Thyroid gland (tissue), 4 donors: ENCODE results near the gene STAC2. TPM values are rescaled to one million over a fixed set of nuclear protein-coding genes. Genes with fewer than 3 reads are reported as not detected.
A peak's percentile ranks its signal among the peaks of the same experiment; 100 is the strongest.

Source experiments
- DNase-seq, 2 donors: peaks; one replicate each; pipeline ENCODE4 v3.0.0-alpha.2; 2019
- H3K27ac ChIP-seq, 3 donors: fragments of 200-600 bp; sonication (generic); 1 replicate in 2 of 3; 2 replicates in 1 of 3; pipeline ENCODE4 v1.5.1; 2016 to 2019; ENCODE audit warnings: mild to moderate bottlenecking in 1 of 3, moderate library complexity in 1 of 3
- H3K27me3 ChIP-seq: fragments of 200-600 bp; sonication (generic); one replicate; pipeline ENCODE4 v1.5.1; 2019
- H3K36me3 ChIP-seq, 2 donors: fragments of 200-600 bp; sonication (generic); one replicate each; pipeline ENCODE4 v1.5.1; 2016 to 2019
- H3K4me1 ChIP-seq, 2 donors: fragments of 200-600 bp; sonication (generic); one replicate each; pipeline ENCODE4 v1.5.1; 2017 to 2019
- H3K4me3 ChIP-seq, 3 donors: fragments of 200-600 bp; sonication (generic); replicated peaks in 1 of 3; 1 replicate in 2 of 3; 2 replicates in 1 of 3; pipeline ENCODE4 v1.5.1; 2016; ENCODE audit warnings: mild to moderate bottlenecking in 1 of 3
- H3K9me3 ChIP-seq: fragments of 200-600 bp; sonication (generic); one replicate; pipeline ENCODE4 v1.5.1; 2017
- CTCF ChIP-seq, 6 experiments: fragments of 200-600 bp in 3 of 6; fragments of 450-650 bp in 3 of 6; sonication (generic) in 3 of 6; IDR thresholded peaks; one replicate each; pipeline ENCODE4 v1.5.1; 2016 to 2019; ENCODE audit warnings: antibody characterized with exemption in 6 of 6, mild to moderate bottlenecking in 2 of 6, inconsistent platforms in 1 of 6, moderate library complexity in 1 of 6
- POLR2A ChIP-seq, 2 donors: fragments of 450-650 bp; IDR thresholded peaks; one replicate each; pipeline ENCODE4 v1.6.1; 2017; ENCODE audit warnings: antibody characterized with exemption in 2 of 2, mild to moderate bottlenecking in 2 of 2, moderate library complexity in 1 of 2
- WGBS, 2 donors: methylation state at CpG; one replicate each; pipeline ENCODE4 v1.1.5; 2017; 5-methylcytosine and 5-hydroxymethylcytosine counted together
- intact Hi-C: fragments of 100-400 bp; cut with DNase I; formaldehyde crosslinking; loops from one replicate; pipeline ENCODE4 v1.15.1; 2023
- total RNA-seq, 4 donors: library from RNA; depleted of rRNA; stranded (reverse); fragments of >200 nt; gene quantifications; one replicate each; pipeline ENCODE4 v1.2.3, GENCODE V29; 2016

The STAC2 gene
- total RNA-seq, 4 donors from 2014 or later: not detected

GRCh38 chr17:39164675-39165143 is 61.0 kb downstream of the STAC2 start:
- peaks cover 4% of the 10 kb centered on the region for H3K27me3 ChIP-seq
- no peaks in the 10 kb centered on the region for H3K36me3 ChIP-seq
- TF ChIP-seq POLR2A (IDR thresholded peaks at IDR 0.05) (no peak), CTCF (IDR thresholded peaks at IDR 0.05) (peak; percentile 21 to 75 (median 60))
- intact Hi-C loops: loop anchor here (10.0 kb wide), 1 partner anchor 80 kb away; no protein-coding TSS in a partner anchor
- peak; percentile 74 to 75 for DNase-seq
- H3K27ac ChIP-seq: no peak overlapping the region
- H3K4me1 ChIP-seq: peaks cover 9 to 12% of the 10 kb centered on the region in 2 donors
- no peaks in the 10 kb centered on the region for H3K9me3 ChIP-seq
- 0 to 3% methylated on average over 7 to 14 of the region's 15 CpGs for WGBS, 2 donors
- H3K4me3 ChIP-seq: peak overlapping the region in 1 of 3 donors; percentile 36

GRCh38 chr17:39161962-39162361 is 63.8 kb downstream of the STAC2 start:
- no peaks in the 10 kb centered on the region for H3K36me3 ChIP-seq
- no peak overlapping the region for H3K27ac ChIP-seq
- intact Hi-C loops: loop anchor here (10.0 kb wide), 1 partner anchor 83 kb away; no protein-coding TSS in a partner anchor
- H3K9me3 ChIP-seq: no peaks in the 10 kb centered on the region
- no peak for TF ChIP-seq POLR2A (IDR thresholded peaks at IDR 0.05)
- no peak for TF ChIP-seq CTCF (IDR thresholded peaks at IDR 0.05)
- H3K4me3 ChIP-seq: no peak overlapping the region
- peaks cover 9 to 12% of the 10 kb centered on the region in 2 donors for H3K4me1 ChIP-seq
- peaks cover 4% of the 10 kb centered on the region for H3K27me3 ChIP-seq
- 73 to 80% methylated on average over 2 of the region's 2 CpGs for WGBS, 2 donors
- no peak for DNase-seq

Other genes starting within 250 kb of the STAC2 start
- 10 to 100 TPM in 1 of 4 donors, 1 to 10 TPM in 3; 1.8 to 13.4 (median 6.4) TPM for gene PLXDC1, start 74.3 kb downstream of the STAC2 start, total RNA-seq
- not detected for gene ARL5C, start 59.8 kb downstream of the STAC2 start, total RNA-seq
- gene CACNB1, start 28.3 kb downstream of the STAC2 start, total RNA-seq: 10 to 100 TPM in 1 of 4 donors, 1 to 10 TPM in 3; 5.8 to 10.1 (median 7.8) TPM
- gene RPL19, start 25.7 kb downstream of the STAC2 start, total RNA-seq: 1,000 to 10,000 TPM; 2,008 to 3,549 (median 2,319) TPM
- gene FBXL20, start 175.7 kb upstream of the STAC2 start, total RNA-seq: 10 to 100 TPM; 17.2 to 27.7 (median 22.2) TPM
- gene MED1, start 225.3 kb upstream of the STAC2 start, total RNA-seq: 10 to 100 TPM; 22.4 to 29.6 (median 25.0) TPM
- gene CDK12, start 235.5 kb upstream of the STAC2 start, total RNA-seq: 10 to 100 TPM; 46.1 to 71.6 (median 50.6) TPM